Immature natural killer cell (primary cell): Measurements from ENCODE around the gene SELENOI. TPM values are rescaled to one million over a fixed set of nuclear protein-coding genes. Genes with fewer than 3 reads are reported as not detected.
"Not testable (repeated sequence)": the region's sequence is repeated elsewhere in the genome, so short reads cannot be mapped to it uniquely, and the experiment has no call there.

Experiments
- DNase-seq, 3 donors: peaks; one replicate each; pipeline ENCODE4 v3.0.0; 2022; ENCODE audit warnings: mixed read lengths in 1 of 3
- H3K27ac Mint-ChIP-seq, 6 donors: one replicate each; pipeline ENCODE4 v1.8.0; 2020; ENCODE audit warnings: mixed read lengths in 6 of 6, mild to moderate bottlenecking in 5 of 6, inconsistent platforms in 4 of 6, moderate library complexity in 3 of 6
- H3K27me3 Mint-ChIP-seq, 3 donors: one replicate each; pipeline ENCODE4 v1.8.0; 2020 to 2021; ENCODE audit warnings: low read depth in 3 of 3, mild to moderate bottlenecking in 3 of 3, mixed read lengths in 3 of 3, moderate library complexity in 3 of 3, inconsistent platforms in 1 of 3
- H3K36me3 Mint-ChIP-seq, 3 donors: one replicate each; pipeline ENCODE4 v1.8.0; 2020; ENCODE audit warnings: mixed read lengths in 3 of 3, inconsistent platforms in 2 of 3, mild to moderate bottlenecking in 2 of 3
- H3K4me1 Mint-ChIP-seq, 2 donors: one replicate each; pipeline ENCODE4 v1.8.0; 2020; ENCODE audit warnings: inconsistent platforms in 2 of 2, mild to moderate bottlenecking in 2 of 2, mixed read lengths in 2 of 2, moderate library complexity in 1 of 2
- H3K4me3 Mint-ChIP-seq, 5 donors: one replicate each; pipeline ENCODE4 v1.8.0; 2020; ENCODE audit warnings: mild to moderate bottlenecking in 5 of 5, mixed read lengths in 5 of 5, inconsistent platforms in 3 of 5, moderate library complexity in 3 of 5
- H3K9me3 Mint-ChIP-seq, 6 donors: one replicate each; pipeline ENCODE4 v1.8.0; 2020; ENCODE audit warnings: mild to moderate bottlenecking in 6 of 6, mixed read lengths in 6 of 6, inconsistent platforms in 4 of 6, moderate library complexity in 3 of 6
- polyA plus RNA-seq, 3 donors: library from polyadenylated mRNA; unstranded; fragments of 300-500 nt; fragmentation: Illumina TruSeq; gene quantifications; one replicate each; pipeline ENCODE4 v1.2.3, GENCODE V29; 2021

SELENOI gene, protein sequence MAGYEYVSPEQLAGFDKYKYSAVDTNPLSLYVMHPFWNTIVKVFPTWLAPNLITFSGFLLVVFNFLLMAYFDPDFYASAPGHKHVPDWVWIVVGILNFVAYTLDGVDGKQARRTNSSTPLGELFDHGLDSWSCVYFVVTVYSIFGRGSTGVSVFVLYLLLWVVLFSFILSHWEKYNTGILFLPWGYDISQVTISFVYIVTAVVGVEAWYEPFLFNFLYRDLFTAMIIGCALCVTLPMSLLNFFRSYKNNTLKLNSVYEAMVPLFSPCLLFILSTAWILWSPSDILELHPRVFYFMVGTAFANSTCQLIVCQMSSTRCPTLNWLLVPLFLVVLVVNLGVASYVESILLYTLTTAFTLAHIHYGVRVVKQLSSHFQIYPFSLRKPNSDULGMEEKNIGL
- polyA plus RNA-seq = 1 to 10 TPM; 3.3 to 7.2 (median 5.6) TPM

DNA sequence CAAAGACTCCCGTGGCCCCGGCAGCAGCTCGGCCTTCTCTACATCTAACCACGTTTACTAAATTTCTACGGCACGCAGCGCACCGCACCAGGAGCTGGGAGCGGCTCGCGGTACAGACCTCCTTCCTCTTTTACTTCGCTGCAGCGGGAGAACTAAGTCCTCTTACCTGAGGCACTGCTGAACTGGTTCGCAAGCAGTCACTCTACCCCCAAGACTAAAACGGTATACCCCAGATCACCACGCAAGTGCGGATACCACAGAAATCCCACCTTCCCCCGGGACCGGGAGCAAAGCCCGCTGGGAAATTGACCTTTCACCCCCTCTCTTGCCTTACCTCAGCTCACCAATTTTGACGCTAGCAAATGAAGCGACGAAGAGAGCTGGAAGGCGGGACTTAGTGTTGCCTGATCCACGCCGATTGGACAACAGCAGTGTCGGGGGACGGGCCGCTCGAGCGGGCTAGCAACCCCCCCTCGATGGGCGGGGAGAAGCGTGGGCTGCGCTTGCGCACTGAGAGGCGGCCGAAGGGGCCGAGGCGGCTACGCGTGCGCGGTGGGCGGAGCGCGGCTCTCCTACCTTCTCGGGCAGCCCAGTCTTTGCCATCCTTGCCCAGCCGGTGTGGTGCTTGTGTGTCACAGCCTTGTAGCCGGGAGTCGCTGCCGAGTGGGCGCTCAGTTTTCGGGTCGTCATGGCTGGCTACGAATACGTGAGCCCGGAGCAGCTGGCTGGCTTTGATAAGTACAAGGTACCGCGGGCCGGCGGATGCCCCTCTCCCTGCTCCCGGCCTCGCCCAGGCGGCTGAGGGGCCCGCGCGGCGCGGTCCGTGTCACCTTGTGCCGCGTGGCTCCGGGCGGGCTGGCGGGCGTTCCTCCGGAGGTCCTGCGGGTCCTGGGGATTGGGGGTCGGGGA, at the start of gene SELENOI:
SELENOI (plus strand) TSS at position 599 of the 909 bp plus-strand sequence; CDS start at position 689, 90 bp downstream.
- peaks cover 38 to 45% of the 10 kb centered on the region in 2 donors for H3K4me1 Mint-ChIP-seq
- DNase-seq = peak; percentile 100
- peak within 1 kb of the TSS; percentile 94 to 100 (median 98) for H3K4me3 Mint-ChIP-seq
- peak within 1 kb of the TSS; percentile 92 to 100 (median 99) for H3K27ac Mint-ChIP-seq
- no peaks in the 10 kb centered on the region for H3K36me3 Mint-ChIP-seq
- no peaks in the 10 kb centered on the region for H3K9me3 Mint-ChIP-seq
- H3K27me3 Mint-ChIP-seq = peaks cover 5 to 10% (median 6%) of the 10 kb centered on the region in 3 donors

DNA sequence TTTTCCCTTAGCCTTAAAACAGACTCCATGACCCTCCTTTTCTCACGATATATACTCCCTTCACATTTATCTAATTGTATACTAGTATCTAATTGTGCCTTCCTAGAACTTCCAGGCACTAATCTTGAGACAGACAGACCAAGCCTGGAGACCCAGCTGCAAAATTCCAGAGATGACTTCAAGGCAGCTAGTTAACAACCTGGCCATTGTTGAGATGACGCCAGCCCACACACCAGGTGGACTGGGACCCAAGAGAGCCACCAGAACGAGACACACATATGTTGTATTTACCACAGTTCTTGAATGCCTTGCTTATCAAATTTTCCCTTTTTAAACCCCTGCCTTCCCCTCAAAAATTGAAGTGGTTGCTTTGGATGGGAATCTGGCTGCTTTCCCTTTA, 48.9 kb upstream of the SELENOI start:
- DNase-seq = no peak
- H3K9me3 Mint-ChIP-seq = no peaks in the 10 kb centered on the region
- peaks cover 0 to 4% (median 2%) of the 10 kb centered on the region in 3 donors for H3K27me3 Mint-ChIP-seq
- H3K36me3 Mint-ChIP-seq = no peaks in the 10 kb centered on the region
- H3K4me3 Mint-ChIP-seq = no peak overlapping the region
- no peaks in the 10 kb centered on the region for H3K4me1 Mint-ChIP-seq
- no peak overlapping the region for H3K27ac Mint-ChIP-seq

DNA sequence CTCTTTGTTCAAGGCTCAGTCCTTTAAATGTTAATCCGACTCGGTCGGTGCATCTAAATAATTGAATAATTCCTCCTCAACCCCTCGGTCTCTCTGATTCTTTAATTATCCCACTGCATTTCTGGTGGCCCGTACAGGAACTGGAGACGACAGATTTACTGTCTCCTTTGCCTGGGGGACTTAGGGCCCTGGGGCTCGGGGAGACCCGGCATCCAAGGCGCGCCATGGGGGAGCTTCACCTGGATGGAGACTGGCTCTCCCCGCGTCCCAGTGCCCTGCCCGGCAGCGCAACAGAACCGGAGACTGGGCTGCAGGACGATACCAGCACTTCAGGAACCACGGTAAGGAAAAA, 47.7 kb upstream of the SELENOI start:
- Mint-ChIP-seq H3K4me1 (no peaks in the 10 kb centered on the region), H3K27me3 (peaks cover 0 to 4% (median 2%) of the 10 kb centered on the region in 3 donors), H3K27ac (no peak overlapping the region), H3K4me3 (no peak overlapping the region), H3K36me3 (no peaks in the 10 kb centered on the region), H3K9me3 (no peaks in the 10 kb centered on the region)
- no peak for DNase-seq

DNA sequence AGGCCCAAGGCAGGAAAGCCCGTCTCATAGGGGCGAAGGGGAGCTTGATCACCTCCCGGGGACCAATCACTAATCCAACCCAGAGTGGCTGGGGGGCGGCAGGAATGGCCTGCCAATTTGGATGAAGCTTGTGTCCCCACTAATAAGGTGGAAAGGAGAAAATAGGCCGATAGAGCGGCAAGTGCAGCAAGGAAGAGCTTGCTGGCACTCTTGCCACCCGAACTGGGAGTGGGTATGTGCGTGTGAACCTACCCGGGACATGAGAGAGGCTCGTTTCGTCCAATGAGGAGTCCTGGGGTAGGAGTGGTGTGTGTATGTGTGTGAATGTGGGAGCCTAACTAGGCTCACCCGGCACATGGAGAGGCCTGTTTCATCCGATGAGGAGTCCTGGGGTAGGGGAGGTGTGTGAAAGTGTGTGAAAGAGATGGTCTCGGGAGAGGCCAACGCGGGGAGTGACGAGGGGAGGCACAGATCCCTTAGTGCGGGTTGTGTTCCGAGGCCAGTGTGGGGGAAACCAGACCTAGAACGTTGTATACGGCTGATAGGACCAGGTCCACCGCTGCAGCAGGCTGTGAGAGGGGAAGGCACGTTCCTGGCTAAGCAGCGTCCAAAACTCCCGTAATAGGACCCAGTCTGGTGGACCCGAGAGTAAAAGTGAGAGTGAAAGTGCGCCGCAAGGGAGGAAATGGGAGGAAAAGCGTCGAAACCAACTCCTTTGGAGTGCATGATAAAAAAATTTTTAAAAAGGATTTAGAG, 47.1 kb upstream of the SELENOI start:
- H3K9me3 Mint-ChIP-seq = no peaks in the 10 kb centered on the region

DNA sequence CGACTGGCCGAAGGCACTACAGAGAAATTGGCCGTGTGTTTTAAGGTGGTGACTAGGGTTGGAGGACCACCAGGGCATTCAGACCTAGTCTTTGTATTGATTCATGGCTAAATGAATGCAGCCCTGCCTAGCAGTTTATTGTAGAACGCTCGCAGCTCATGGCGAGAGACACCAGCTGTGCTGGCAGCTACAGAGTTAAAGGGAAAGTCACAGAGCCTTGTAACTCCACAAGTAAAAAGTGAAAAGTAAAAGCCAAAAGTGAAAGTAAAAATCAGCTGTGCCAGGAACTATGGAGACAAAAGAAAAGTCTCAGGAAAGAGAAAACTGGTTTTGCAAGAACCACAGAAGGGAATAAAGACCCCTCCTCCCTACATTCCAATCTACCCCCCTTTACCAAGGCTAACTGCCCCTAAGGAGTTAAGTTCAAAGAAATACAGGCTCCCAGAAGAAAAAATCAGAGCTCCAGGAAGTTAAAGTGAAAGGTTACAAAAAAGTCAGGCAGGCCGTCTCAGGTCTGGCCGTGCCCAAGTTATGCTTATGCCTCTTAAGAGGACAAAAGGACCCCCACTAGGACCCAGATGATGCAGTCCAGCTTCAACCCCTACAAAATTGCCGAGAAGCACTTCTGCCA, 46.4 kb upstream of the SELENOI start:
- peak; percentile 46 to 50 (median 49) for DNase-seq
- H3K4me3 Mint-ChIP-seq = no peak overlapping the region
- H3K4me1 Mint-ChIP-seq = no peaks in the 10 kb centered on the region
- H3K9me3 Mint-ChIP-seq = no peaks in the 10 kb centered on the region
- H3K36me3 Mint-ChIP-seq = peaks cover 0 to 4% (median 0%) of the 10 kb centered on the region in 3 donors
- H3K27me3 Mint-ChIP-seq = peaks cover 0 to 2% (median 0%) of the 10 kb centered on the region in 3 donors
- no peak overlapping the region for H3K27ac Mint-ChIP-seq

More for the DNA sequence above, 47.1 kb upstream of the SELENOI start:
- no peak overlapping the region for H3K27ac Mint-ChIP-seq
- peak; percentile 20 to 27 (median 26) for DNase-seq
- H3K27me3 Mint-ChIP-seq = peaks cover 0 to 2% (median 0%) of the 10 kb centered on the region in 3 donors
- no peaks in the 10 kb centered on the region for H3K4me1 Mint-ChIP-seq
- H3K4me3 Mint-ChIP-seq = no peak overlapping the region
- no peaks in the 10 kb centered on the region for H3K36me3 Mint-ChIP-seq

DNA sequence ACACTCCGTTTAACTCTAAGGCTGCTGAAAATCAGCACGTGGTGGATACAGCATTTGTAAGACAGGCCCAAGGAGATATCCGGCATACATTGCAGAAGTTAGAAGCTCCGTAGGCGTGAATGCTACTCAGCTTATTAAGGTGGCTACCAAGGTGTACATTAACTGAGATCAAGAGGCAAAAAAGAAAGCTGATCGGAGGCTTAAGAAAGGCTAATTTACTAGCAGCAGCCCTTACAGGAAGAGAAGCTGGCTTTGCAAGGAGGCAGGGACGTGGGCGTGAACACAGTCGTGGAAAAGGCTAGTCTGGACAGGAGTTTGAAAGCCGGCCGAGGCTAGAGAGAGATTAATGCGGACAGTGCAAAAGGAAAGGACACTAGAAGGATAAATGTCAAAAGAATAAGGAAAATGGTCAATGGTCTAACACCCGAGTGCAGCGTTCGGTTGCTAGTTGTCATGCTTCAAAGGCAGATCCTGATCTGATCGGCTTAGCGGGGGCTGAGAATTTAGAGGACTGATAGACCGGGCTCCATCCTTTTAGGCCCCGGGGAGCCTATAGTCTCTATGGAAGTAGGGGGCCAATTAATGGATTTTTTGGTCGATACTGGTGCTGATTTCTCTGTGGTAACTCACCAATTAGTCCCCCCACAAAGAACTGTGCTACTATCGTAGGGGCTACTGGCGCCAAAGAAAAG, 45.6 kb upstream of the SELENOI start:
- H3K27me3 Mint-ChIP-seq = peaks cover 0 to 2% (median 0%) of the 10 kb centered on the region in 3 donors
- DNase-seq = peak in 1 of 3 donors; percentile 24
- H3K4me3 Mint-ChIP-seq = no peak overlapping the region
- no peaks in the 10 kb centered on the region for H3K9me3 Mint-ChIP-seq
- H3K4me1 Mint-ChIP-seq = no peaks in the 10 kb centered on the region
- H3K36me3 Mint-ChIP-seq = peaks cover 0 to 4% (median 0%) of the 10 kb centered on the region in 3 donors
- no peak overlapping the region for H3K27ac Mint-ChIP-seq

DNA sequence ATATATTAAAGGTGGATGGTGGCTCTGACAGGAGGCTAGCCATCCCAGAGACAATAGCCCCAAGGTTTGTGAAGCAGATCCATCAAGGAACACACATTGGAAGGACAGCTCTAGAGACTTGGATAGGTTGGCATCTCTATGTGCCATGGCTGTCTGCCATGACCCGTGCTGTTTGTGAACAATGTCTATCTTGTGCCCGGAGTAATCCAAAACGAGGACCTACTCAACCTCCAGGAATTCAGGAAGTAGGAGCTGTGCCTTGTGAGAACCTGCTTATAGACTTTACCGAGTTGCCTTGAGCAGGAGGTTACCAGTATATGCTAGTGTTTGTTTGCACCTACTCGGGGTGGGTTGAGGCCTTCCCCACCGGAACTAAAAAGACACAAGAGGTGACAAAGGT, 43.1 kb upstream of the SELENOI start:
- no peak overlapping the region for H3K27ac Mint-ChIP-seq
- H3K9me3 Mint-ChIP-seq = no peaks in the 10 kb centered on the region
- no peak overlapping the region for H3K4me3 Mint-ChIP-seq
- H3K27me3 Mint-ChIP-seq = no peaks in the 10 kb centered on the region
- peaks cover 0 to 4% (median 0%) of the 10 kb centered on the region in 3 donors for H3K36me3 Mint-ChIP-seq
- no peaks in the 10 kb centered on the region for H3K4me1 Mint-ChIP-seq
- DNase-seq = no peak

DNA sequence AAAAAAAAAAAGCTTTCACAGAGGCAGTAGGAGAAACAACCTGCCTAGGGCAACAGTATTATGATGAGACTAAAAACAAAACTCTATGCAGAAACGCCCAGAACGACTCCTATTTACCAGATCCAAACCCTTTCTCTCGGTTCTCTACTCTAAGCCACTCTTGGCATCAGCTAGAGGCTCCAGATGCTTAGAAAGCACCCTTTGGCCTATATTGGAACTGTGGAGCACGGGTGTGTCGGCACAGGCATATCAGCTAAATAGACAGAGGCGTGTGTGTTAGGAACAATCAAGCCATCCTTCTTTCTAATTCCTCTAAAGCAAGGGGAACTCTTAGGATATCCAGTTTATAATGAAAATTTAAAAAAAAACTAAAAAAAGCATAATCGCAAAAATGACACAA, 40.8 kb upstream of the SELENOI start:
- not testable (repeated sequence) for H3K36me3 Mint-ChIP-seq, H3K27me3 Mint-ChIP-seq, DNase-seq

DNA sequence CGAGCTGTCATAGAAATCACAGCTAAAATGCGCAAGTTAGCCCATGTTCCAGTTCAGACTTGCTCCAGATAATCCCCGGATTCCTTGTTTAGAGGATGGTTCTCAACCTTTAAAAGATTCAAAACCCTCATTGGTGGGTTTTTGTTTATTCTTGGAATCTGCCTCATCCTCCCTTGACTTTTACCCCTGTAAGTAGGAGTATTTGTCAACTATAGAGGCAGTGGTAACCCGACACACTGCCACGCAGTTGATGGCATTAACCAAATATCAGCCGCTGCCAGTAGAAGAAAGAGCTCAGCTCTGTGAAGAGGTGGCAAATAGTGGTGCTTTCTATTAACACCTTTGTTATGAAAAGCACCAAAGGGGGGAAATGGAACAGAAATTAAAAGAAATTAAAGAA, 40.4 kb upstream of the SELENOI start:
- no peak overlapping the region for H3K27ac Mint-ChIP-seq
- H3K4me1 Mint-ChIP-seq = no peaks in the 10 kb centered on the region
- no peak overlapping the region for H3K4me3 Mint-ChIP-seq
- peaks cover 0 to 4% (median 0%) of the 10 kb centered on the region in 3 donors for H3K36me3 Mint-ChIP-seq
- no peaks in the 10 kb centered on the region for H3K9me3 Mint-ChIP-seq
- H3K27me3 Mint-ChIP-seq = no peaks in the 10 kb centered on the region
- no peak for DNase-seq

More for the DNA sequence above, 40.8 kb upstream of the SELENOI start:
- H3K9me3 Mint-ChIP-seq, H3K4me3 Mint-ChIP-seq, H3K4me1 Mint-ChIP-seq, H3K27ac Mint-ChIP-seq: not testable (repeated sequence)

DNA sequence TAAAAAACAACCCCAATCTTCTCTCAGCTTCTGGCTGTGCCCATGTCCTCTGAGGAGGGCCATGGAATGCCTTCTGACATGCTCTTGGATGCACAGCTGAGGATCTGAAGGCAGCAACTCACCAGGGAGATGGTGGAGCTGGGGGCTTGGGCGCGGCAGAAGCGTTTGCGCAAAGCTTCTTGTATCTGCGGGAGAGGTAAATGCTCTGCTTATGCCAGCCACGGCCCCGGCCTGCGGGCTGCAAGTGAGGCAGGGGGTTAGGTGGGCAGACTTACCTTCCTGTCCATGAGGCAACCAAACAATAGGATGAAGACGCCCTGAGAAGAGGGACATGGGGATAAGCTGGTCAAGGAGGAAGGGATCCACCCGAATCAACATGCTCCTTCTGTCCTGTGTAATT, 36.0 kb upstream of the SELENOI start:
- no peaks in the 10 kb centered on the region for H3K36me3 Mint-ChIP-seq
- no peaks in the 10 kb centered on the region for H3K9me3 Mint-ChIP-seq
- peaks cover 0 to 1% (median 0%) of the 10 kb centered on the region in 3 donors for H3K27me3 Mint-ChIP-seq
- no peak for DNase-seq
- no peaks in the 10 kb centered on the region for H3K4me1 Mint-ChIP-seq
- no peak overlapping the region for H3K4me3 Mint-ChIP-seq
- H3K27ac Mint-ChIP-seq = no peak overlapping the region

DNA sequence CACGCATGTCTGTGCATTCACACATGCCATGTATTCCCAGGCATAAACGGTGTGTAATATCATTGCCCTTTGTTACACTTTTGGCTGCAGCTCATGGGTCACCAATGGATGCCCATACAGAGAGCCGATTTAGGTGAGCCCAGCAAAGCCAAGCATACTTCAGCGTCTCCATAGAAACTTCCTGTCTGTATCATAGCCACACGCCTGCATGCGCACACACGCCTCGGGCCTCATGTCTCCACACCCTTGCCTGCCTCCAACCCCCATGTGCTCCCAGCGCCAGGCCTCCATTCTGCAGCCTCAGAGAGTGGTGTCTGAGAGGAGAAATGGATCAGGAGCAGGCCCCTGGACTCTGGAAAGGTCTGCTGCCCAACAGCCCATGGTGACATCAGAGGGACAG, 33.5 kb upstream of the SELENOI start:
- Mint-ChIP-seq H3K27me3 (peaks cover 0 to 1% (median 0%) of the 10 kb centered on the region in 3 donors), H3K27ac (no peak overlapping the region), H3K36me3 (no peaks in the 10 kb centered on the region), H3K4me3 (no peak overlapping the region), H3K9me3 (no peaks in the 10 kb centered on the region), H3K4me1 (no peaks in the 10 kb centered on the region)
- DNase-seq = no peak

DNA sequence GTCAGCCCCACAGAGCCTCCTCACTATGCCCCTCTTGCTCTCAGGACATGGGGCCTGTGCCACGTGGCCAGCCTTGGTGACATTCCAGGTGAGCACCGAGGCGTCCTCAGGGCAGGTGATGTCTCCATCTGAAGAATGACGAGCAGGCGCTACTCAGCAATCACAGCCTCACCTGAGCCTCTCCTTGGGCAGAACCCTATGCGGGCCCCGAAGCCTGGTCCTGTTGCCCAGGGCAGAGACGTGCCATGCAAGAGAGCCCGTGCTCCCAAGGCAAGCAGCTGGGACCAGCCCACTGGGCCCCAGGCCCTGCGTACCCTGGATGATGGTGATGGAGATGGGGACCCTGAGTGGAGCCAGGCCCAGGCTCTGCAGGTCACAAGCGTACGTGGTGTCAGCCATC, 32.5 kb upstream of the SELENOI start:
- Mint-ChIP-seq H3K27ac (no peak overlapping the region), H3K27me3 (peaks cover 0 to 1% (median 0%) of the 10 kb centered on the region in 3 donors), H3K36me3 (no peaks in the 10 kb centered on the region), H3K9me3 (no peaks in the 10 kb centered on the region), H3K4me1 (no peaks in the 10 kb centered on the region), H3K4me3 (no peak overlapping the region)
- DNase-seq = no peak

DNA sequence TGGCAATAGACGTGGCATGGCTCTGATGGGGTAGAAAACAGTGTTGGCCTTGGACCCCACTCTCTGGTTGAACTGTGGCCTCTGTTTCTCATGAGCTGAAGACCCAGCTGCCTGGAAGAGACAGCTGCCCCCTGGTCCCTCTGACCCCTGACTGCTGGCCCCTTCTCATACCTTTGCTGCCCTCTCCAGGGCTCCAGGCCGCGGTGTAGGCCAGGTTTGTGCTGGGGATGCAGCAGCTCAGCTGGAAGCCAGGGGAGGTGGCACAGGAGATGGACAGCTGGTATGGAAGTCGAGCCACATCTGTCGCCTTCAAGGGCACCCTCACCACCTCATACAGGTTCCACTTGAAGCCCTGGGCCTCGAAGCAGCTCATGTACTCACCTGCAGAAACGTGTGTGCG, 31.7 kb upstream of the SELENOI start:
- Mint-ChIP-seq H3K4me3 (no peak overlapping the region), H3K27ac (no peak overlapping the region), H3K9me3 (no peaks in the 10 kb centered on the region), H3K36me3 (no peaks in the 10 kb centered on the region), H3K27me3 (peaks cover 0 to 1% (median 0%) of the 10 kb centered on the region in 3 donors), H3K4me1 (no peaks in the 10 kb centered on the region)
- DNase-seq = no peak
